ENCODE data around the gene KRTAP3-1. TPM values are rescaled to one million over a fixed set of nuclear protein-coding genes. Genes with fewer than 3 reads are reported as not detected.
"Not testable (repeated sequence)": the region's sequence is repeated elsewhere in the genome, so short reads cannot be mapped to it uniquely, and the experiment has no call there.

KRTAP3-1 gene
- total and polyA plus RNA-seq, 9 of the 15 experiments (the other 6 are each of a cell fraction or from before 2014, with no cell fraction given) = not detected

GRCh38 chr17:41048441-41048840, 39.5 kb upstream of the KRTAP3-1 start (continued):
- TF ChIP-seq CTCF (IDR thresholded peaks at IDR 0.05 in 2 of 3, conservative IDR thresholded peaks at IDR 0.05 in 1 of 3; ENCODE audit: insufficient read depth in 2 of 3, low read depth in 1 of 3, low read length in 3 of 3) = no peak
- no peak for TF ChIP-seq VEZF1 (CRISPR knock-in tag; IDR thresholded peaks at IDR 0.05)
- TF ChIP-seq HNRNPK (IDR thresholded peaks at IDR 0.05; ENCODE audit: low read depth, low read length, poor library complexity, severe bottlenecking) = no peak
- TF ChIP-seq DIDO1 (tag; IDR thresholded peaks at IDR 0.05; ENCODE audit: low read depth) = no peak

- POLR2A ChIA-PET; ATAC-seq; BruUV-seq (replicated peaks); CTCF ChIA-PET (ENCODE audit: low intra/inter-chr PET ratio); H4K20me1 ChIP-seq (replicated peaks; ENCODE audit: control insufficient read depth, insufficient read depth, low read length); intact Hi-C loops (cut with micrococcal nuclease); H3K9ac ChIP-seq (ENCODE audit: insufficient read depth in 1 of 2, low read depth in 2 of 2, low read length in 2 of 2); H3K79me2 ChIP-seq (ENCODE audit: control insufficient read depth, insufficient read depth, low read length); in situ Hi-C loops (cut with MboI); H3K27ac ChIP-seq (ENCODE audit: extremely low read depth, low read depth, low read length); H3K4me2 ChIP-seq (ENCODE audit: insufficient read depth, low read length); H3K9me1 ChIP-seq (ENCODE audit: control insufficient read depth, insufficient read depth, low read length); H3K4me3 ChIP-seq; H2AFZ ChIP-seq (ENCODE audit: low read depth, low read length); DNase-seq (ENCODE audit: extremely low read depth in 1 of 4, low spot score in 3 of 4); H3K4me1 ChIP-seq (replicated peaks in 1 of 2; ENCODE audit: control insufficient read depth in 2 of 2, insufficient read depth in 2 of 2, low read length in 2 of 2); FAIRE-seq; H3K27me3 ChIP-seq (ENCODE audit: control insufficient read depth in 2 of 2, insufficient read depth in 2 of 2, low read length in 2 of 2); H3K9me3 ChIP-seq (replicated peaks; ENCODE audit: control insufficient read depth, insufficient read depth, low read depth, low read length); H3K36me3 ChIP-seq (ENCODE audit: control insufficient read depth, insufficient read depth, low read length): not testable (repeated sequence)
- 4% methylated on average over 9 of the region's 33 CpGs for WGBS (ENCODE audit: insufficient coverage, low coverage, missing lambda C conversion rate)
These were observed 38.0 kb upstream of the KRTAP3-1 start, which contains the start of gene KRTAP2-1 for GRCh38 chr17:41046735-41047465. TSS of gene KRTAP2-1 (minus strand) at chr17:41047316. CDS start at chr17:41047267, 49 bp downstream.
